ENCODE measurements around the gene ATXN7L1.

ATXN7L1 gene

DNA sequence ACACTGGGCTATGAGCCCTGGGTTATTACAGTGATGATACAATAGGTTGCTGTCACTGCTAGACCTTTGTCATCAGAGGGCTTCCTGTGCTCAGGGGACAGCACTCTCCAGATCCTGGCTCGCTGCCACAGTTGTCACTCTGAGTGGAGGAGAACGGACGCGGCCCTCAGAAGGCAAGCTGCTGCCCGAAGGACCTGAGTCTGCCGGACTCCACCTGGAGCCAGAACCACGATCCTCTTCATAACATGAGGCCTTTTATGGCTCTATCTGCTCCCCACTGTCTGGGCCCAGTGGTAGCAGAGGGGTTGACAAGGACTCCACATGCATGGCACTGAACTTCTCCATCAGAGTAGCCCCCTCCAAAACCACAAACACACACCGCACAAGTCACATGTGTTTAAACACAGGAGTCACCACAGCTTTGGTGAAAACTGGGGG is 200.4 kb downstream of the ATXN7L1 start:
- DNase-seq (ENCODE audit: low read depth), result no peak

DNA sequence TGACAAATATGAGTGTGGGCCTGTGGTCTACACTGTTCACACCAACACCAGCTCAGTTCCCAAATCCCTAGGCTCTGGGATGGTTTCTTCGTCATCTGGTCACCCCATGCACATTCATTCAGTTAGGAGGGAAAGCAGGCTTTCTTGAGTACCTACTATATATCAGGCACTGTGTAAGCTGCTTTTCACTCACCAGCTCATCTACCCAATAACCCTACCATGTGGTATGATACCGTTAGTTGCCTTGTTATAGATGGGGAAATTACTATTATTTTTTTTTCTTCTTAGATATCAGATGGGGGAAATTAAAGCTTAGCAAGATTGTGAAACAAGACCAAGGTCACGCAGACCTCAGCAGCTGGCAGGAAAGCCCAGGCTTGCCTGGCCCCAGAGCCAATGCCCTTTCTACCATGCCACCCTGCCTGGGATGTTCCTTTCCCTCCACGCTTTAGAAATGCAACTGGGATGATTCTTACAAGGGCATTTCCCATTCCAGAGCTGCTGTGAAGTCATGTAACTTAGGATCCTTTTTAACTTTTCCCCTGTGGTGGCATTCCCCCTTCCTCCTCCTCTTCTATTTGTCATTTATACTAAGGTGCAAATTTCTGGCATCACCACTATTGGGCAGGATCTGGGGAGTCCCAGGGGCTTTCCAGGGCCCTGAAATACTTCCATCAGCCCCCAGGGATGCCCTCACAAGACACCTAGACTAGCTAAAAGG is 202.0 kb downstream of the ATXN7L1 start:
- no peak for DNase-seq (ENCODE audit: low read depth)

DNA sequence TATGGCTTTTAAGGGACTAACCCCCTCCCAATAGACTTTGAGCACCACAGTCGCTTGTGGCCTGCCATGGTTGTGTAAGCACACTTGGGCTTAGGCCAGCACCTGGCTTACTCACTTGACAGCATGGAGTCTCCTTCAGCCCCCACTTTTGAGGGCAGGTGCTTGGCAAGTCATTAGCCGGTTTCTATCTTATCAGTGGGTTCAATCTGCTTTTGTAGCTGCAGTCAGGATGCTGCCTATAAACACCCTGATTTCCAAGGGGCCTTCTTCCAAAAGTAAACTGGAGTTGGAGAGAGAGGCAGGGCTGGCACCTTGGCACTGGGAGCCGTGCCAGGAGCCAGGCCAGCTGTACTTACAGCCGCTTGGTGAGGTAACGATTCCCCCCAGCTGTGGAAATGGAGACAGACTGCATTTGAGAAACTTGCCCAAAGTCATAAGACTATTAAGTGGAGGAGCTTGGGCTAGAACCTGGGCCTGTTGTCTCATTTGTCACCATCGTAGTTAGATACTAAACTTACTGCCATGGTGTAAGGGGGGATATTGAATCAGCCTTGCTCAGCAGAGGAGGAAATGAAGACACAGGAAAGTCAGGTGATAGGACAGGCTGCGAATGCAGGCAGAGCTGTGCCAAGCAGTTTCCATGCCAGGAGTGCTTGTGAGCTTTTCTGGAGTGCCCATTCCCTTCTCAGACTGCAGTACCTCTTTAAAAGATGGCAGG is 202.9 kb downstream of the ATXN7L1 start:
- DNase-seq (ENCODE audit: low read depth), result no peak

- DNase-seq (ENCODE audit: low read depth), result no peak
Observed at GRCh38 chr7:105672801-105673200, 203.6 kb downstream of the ATXN7L1 start.

GRCh38 chr7:105666324-105666723 is 210.1 kb downstream of the ATXN7L1 start:
- DNase-seq (ENCODE audit: low read depth), result no peak

GRCh38 chr7:105665684-105666083 is 210.7 kb downstream of the ATXN7L1 start:
- DNase-seq (ENCODE audit: low read depth), result no peak

DNA sequence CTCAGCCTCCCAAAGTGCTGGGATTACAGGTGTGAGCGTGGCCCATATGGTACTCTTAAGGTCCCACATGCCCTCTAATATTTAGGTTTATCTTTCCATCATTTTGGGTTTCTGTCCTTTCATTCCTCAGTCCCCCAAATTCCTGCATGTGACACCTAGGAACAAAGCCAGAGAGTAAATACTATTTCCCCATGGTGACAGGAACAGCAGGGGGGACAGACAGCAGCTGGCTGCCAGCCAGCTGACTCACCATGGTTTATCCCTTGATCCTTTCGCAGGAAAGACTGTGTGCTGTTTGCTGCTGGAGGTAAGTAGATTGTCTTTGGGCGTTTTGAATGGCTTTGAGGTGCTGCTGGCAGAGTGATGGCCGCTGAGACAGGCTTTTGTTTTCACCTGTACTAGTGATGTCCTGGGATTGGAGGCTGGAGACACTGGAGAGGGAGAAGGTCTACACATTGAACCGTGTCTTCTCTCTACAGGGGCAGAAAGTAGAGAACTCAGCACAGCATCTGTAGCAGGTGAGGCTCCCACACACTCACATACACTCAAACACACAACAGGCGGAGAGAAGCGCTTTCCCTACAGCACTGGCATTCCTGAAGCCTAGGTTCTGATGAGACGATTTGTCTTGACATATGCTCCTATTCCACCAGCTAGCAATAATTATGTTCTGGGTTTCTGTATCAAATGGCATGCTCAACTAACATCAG is 211.4 kb downstream of the ATXN7L1 start:
- no peak for DNase-seq (ENCODE audit: low read depth)

DNA sequence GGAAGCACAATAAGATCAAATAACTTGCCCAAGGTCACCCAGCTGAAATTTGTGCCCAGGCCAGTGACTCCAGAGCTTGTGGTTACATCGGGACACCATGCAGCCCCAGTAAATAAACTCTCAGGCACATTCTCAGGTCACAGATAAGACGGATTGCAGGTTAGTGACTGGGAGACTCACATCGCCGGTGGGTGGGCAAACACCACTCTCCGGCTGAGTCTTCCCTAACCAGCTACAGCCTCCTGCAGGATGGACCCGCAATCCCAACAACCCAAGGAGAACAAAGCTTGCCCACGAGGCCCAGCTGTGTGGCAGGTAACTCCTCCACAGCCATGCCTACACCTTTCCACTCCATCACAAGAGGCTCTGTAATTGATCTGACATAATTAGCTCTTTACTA is 213.4 kb downstream of the ATXN7L1 start:
- DNase-seq (ENCODE audit: low read depth), result no peak

- no peak for DNase-seq (ENCODE audit: low read depth)
Observed at GRCh38 chr7:105661625-105662024, 214.8 kb downstream of the ATXN7L1 start.

DNA sequence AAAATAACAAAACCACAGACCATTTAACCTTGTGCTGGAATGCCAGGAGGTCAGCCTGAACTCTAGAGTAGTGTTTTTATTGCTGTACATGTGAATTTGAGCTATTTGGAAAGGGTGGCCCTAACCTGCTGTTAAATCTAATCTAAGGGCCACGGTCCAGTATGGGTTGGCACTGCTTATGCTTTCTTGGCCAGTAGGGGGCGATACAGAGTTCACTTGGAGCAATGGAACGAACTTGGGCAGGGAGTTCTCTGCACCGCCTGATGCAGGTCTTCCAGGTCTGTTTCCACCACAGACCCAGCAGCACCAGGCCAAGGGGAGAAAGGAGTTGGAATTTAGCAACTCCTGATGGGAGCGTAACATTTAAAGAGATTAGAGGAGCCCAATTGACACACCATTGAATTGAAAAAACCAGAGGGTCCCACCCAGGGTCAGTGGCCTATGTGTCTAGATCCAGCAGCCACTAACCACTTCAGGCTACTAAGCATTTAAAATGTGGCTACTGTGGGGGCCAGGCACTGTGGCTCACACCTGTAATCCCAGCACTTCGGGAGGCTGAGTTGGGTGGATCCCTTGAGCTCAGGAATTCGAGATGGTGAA is 219.4 kb downstream of the ATXN7L1 start:
- no peak for DNase-seq (ENCODE audit: low read depth)

- no peak for DNase-seq (ENCODE audit: low read depth)
Observed at GRCh38 chr7:105655500-105656380, 220.7 kb downstream of the ATXN7L1 start.

GRCh38 chr7:105655067-105655466 is 221.3 kb downstream of the ATXN7L1 start:
- no peak for DNase-seq (ENCODE audit: low read depth)

GRCh38 chr7:105654095-105654686 is 222.2 kb downstream of the ATXN7L1 start:
- no peak for DNase-seq (ENCODE audit: low read depth)

- no peak for DNase-seq (ENCODE audit: low read depth)
Observed at GRCh38 chr7:105653441-105654005, 222.9 kb downstream of the ATXN7L1 start.

DNA sequence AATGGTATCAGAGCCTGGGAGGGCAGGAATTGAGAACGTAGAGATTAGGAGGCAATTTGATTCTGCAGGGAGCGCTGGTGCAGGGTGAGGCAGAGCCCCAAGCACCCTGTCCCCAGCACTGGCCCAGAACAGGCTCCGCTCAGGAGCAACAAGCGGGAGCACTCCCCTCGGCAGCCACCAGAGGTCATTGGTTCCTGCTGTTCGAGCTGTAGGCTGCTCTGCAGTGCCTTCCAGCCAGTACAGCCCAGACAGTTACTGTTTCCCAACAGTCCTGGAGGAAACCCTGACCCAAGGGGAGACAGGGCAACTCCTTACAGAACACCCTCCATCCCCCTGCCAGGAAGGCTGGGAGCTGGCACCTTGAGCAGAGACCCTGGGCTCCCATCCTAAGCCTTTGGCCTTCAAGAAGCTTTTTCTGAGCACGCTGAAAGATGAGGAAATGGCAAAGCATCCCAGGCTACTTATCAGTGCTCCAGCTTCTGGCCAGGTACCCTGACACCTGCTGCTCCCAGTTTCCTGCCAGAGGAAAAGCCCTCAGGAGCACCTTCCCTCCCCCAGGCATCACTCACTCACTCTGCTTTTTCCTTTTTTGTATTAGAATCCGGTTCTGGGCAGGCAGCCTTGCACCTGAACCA is 223.9 kb downstream of the ATXN7L1 start:
- peak; percentile 24 for DNase-seq (ENCODE audit: low read depth)

GRCh38 chr7:105651798-105652197 is 224.6 kb downstream of the ATXN7L1 start:
- DNase-seq (ENCODE audit: low read depth), result no peak

DNA sequence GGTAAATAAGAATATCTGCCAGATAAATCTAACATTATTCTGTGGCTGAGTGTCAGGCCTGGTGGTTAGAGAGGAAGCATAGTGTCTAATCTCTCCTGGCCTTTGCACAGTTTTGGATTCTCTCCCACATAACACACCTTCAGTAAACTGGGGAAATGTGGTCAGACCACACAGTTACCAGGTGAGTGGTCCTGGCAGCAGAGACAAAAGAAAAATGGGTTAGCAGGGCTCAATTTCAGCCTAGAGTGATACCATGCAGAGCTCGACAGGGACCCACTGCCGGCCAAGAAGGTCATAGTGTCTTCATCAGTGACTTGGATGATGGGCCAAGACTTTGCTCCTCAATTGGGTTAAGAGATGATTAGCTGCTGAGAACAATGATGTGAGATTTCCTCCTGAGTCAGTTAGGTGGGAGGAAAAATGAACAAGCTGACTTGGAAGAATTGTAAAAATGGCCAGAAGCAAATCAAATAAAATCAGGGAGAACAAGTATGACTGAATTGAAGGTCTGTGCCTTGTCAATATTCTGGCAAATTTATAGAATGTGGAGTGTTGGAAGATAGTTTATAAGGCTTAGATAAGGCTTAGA is 225.9 kb downstream of the ATXN7L1 start:
- DNase-seq (ENCODE audit: low read depth), result no peak

GRCh38 chr7:105649727-105650381 is 226.5 kb downstream of the ATXN7L1 start:
- DNase-seq (ENCODE audit: low read depth), result peak; percentile 55
